HEK293 (cell line): ENCODE measurements around the gene DEFB127.

Experiments
- CTCF ChIA-PET: fragments of 350-600 bp; formaldehyde crosslinking; extraction: SDS; loops from one replicate; lab custom pipeline; 2021; ENCODE audit warnings: antibody characterized with exemption; lab: Yijun Ruan, JAX
- POLR2A ChIA-PET: fragments of 300-600 bp; formaldehyde crosslinking; extraction: SDS; loops from one replicate; lab custom pipeline; 2020; ENCODE audit warnings: antibody characterized with exemption, inconsistent platforms; lab: Yijun Ruan, JAX
- H3K27ac ChIP-seq: fragments of 200-500 bp; sonication (Bioruptor generic); 2 replicates; pipeline ENCODE4 v1.5.1; 2014; ENCODE audit warnings: low read depth, low read length, control low read depth, inconsistent platforms; ENCODE audit errors: extremely low read depth
- H3K36me3 ChIP-seq, 2 experiments: fragments of 200-500 bp in 1 of 2; sonication (Bioruptor generic) in 1 of 2; 1 replicate in 1 of 2; 2 replicates in 1 of 2; pipeline ENCODE4 v1.5.1; 2014 to 2017; ENCODE audit warnings: inconsistent platforms in 2 of 2, low read length in 2 of 2; ENCODE audit not compliant: control insufficient read depth in 2 of 2, insufficient read depth in 1 of 2
- H3K4me1 ChIP-seq: fragments of 200-500 bp; sonication (Bioruptor generic); 2 replicates; pipeline ENCODE4 v1.5.1; 2014; ENCODE audit warnings: mild to moderate bottlenecking, low read length, inconsistent platforms; ENCODE audit not compliant: control insufficient read depth, insufficient read depth
- H3K4me3 ChIP-seq: 2 replicates; pipeline ENCODE4 v1.5.1; 2011; ENCODE audit warnings: low read depth, mild to moderate bottlenecking, control low read depth, low read length, moderate library complexity
- H3K9me3 ChIP-seq: fragments of 200-500 bp; sonication (Bioruptor generic); 2 replicates; pipeline ENCODE4 v1.5.1; 2014; ENCODE audit warnings: low read depth, low read length, inconsistent platforms; ENCODE audit not compliant: control insufficient read depth, insufficient read depth
- AEBP2 ChIP-seq: fragments of 450-650 bp; formaldehyde crosslinking; IDR thresholded peaks from 2 replicates; pipeline ENCODE4 v1.5.1; 2016; ENCODE audit warnings: missing biosample characterization, missing genetic modification characterization, borderline replicate concordance
- ELK4 ChIP-seq: IDR thresholded peaks from 2 replicates; pipeline ENCODE4 v1.6.1; 2011; ENCODE audit warnings: mild to moderate bottlenecking, low read depth, low read length, borderline replicate concordance
- PATZ1 ChIP-seq: fragments of 450-650 bp; formaldehyde crosslinking; IDR thresholded peaks from 2 replicates; pipeline ENCODE4 v1.5.1; 2016; ENCODE audit warnings: missing biosample characterization, missing genetic modification characterization
- PRDM2 ChIP-seq: fragments of 450-650 bp; formaldehyde crosslinking; IDR thresholded peaks from 2 replicates; pipeline ENCODE4 v1.5.1; 2016; ENCODE audit warnings: missing biosample characterization, missing genetic modification characterization, borderline replicate concordance
- PRDM6 ChIP-seq: fragments of 450-650 bp; formaldehyde crosslinking; IDR thresholded peaks from 2 replicates; pipeline ENCODE4 v1.5.1; 2017; ENCODE audit warnings: missing biosample characterization, missing genetic modification characterization
- ZFP41 ChIP-seq: fragments of 450-650 bp; formaldehyde crosslinking; IDR thresholded peaks from 2 replicates; pipeline ENCODE4 v1.5.1; 2016; ENCODE audit warnings: missing biosample characterization, missing genetic modification characterization, borderline replicate concordance
- ZNF202 ChIP-seq: fragments of 450-650 bp; formaldehyde crosslinking; IDR thresholded peaks from 2 replicates; pipeline ENCODE4 v1.5.1; 2016; ENCODE audit warnings: missing biosample characterization, missing genetic modification characterization, borderline replicate concordance
- ZNF488 ChIP-seq: fragments of 450-650 bp; formaldehyde crosslinking; IDR thresholded peaks from 2 replicates; pipeline ENCODE4 v1.5.1; 2016; ENCODE audit warnings: missing biosample characterization, missing genetic modification characterization
- ZNF549 ChIP-seq: fragments of 450-650 bp; IDR thresholded peaks from 2 replicates; pipeline ENCODE4 v1.5.1; 2018; ENCODE audit warnings: missing biosample characterization, missing genetic modification characterization, mild to moderate bottlenecking, inconsistent platforms, moderate library complexity
- ZNF561 ChIP-seq: fragments of 450-650 bp; IDR thresholded peaks from 2 replicates; pipeline ENCODE4 v1.5.1; 2018; ENCODE audit warnings: missing biosample characterization, missing genetic modification characterization, borderline replicate concordance
- ZNF664 ChIP-seq: fragments of 450-650 bp; formaldehyde crosslinking; IDR thresholded peaks from 2 replicates; pipeline ENCODE4 v1.5.1; 2016; ENCODE audit warnings: missing biosample characterization, missing genetic modification characterization
- ZNF677 ChIP-seq: fragments of 450-650 bp; IDR thresholded peaks from 2 replicates; pipeline ENCODE4 v1.5.0; 2018; ENCODE audit warnings: missing biosample characterization, mild to moderate bottlenecking, missing genetic modification characterization, moderate library complexity
- ZSCAN16 ChIP-seq: fragments of 450-650 bp; formaldehyde crosslinking; IDR thresholded peaks from 2 replicates; pipeline ENCODE4 v1.5.1; 2016; ENCODE audit warnings: missing biosample characterization, missing genetic modification characterization
- ZSCAN18 ChIP-seq: fragments of 450-650 bp; formaldehyde crosslinking; IDR thresholded peaks from 2 replicates; pipeline ENCODE4 v1.5.1; 2016; ENCODE audit warnings: missing biosample characterization, missing genetic modification characterization
- ZXDB ChIP-seq: fragments of 450-650 bp; formaldehyde crosslinking; IDR thresholded peaks from 2 replicates; pipeline ENCODE4 v1.5.1; 2016; ENCODE audit warnings: missing biosample characterization, missing genetic modification characterization

DEFB127 gene

GRCh38 chr20:152131-152530, 5.1 kb upstream of the DEFB127 start:
- Histone ChIP-seq H3K4me1 (no peaks in the 10 kb centered on the region), H3K27ac (no peak overlapping the region), H3K4me3 (no peak overlapping the region), H3K9me3 (no peaks in the 10 kb centered on the region), H3K36me3 (no peaks in the 10 kb centered on the region)
- POLR2A ChIA-PET: no interaction called here
- CTCF ChIA-PET: interaction anchor here (0.6 kb wide), 1 partner anchor 11 kb away, joined by 3 read pairs; no protein-coding TSS in a partner anchor
- no peak for TF ChIP-seq ZFP41 (tag by site-specific recombination)
- no peak for TF ChIP-seq ZNF549 (tag by site-specific recombination)
- TF ChIP-seq ZSCAN18: no peak
- no peak for TF ChIP-seq ZNF488 (tag by site-specific recombination)
- TF ChIP-seq ZNF664 (tag by site-specific recombination): no peak
- no peak for TF ChIP-seq PRDM6 (tag by site-specific recombination)
- TF ChIP-seq ZXDB (tag by site-specific recombination): no peak
- TF ChIP-seq PATZ1 (tag by site-specific recombination): no peak
- no peak for TF ChIP-seq ZNF677 (tag by site-specific recombination)
- no peak for TF ChIP-seq ELK4
- no peak for TF ChIP-seq ZSCAN16 (tag by site-specific recombination)
- TF ChIP-seq ZNF561: no peak
- no peak for TF ChIP-seq ZNF202
- no peak for TF ChIP-seq PRDM2 (tag by site-specific recombination)
- no peak for TF ChIP-seq AEBP2 (tag by site-specific recombination)
